GM18507 (cell line): Measurements from ENCODE around the gene CTSH.
"Not testable (repeated sequence)": the region's sequence is repeated elsewhere in the genome, so short reads cannot be mapped to it uniquely, and the experiment has no call there.

ENCODE experiments used
- DNase-seq: peaks from one replicate; pipeline ENCODE4 v3.0.0; 2011; ENCODE audit warnings: low read depth; ENCODE audit not compliant: insufficient read length; ENCODE audit errors: extremely low spot score
- FAIRE-seq: peaks from 2 replicates; lab custom pipeline; 2011; peaks lifted over from hg19 to GRCh38; lab: Jason Lieb, UNC

The CTSH gene

GRCh38 chr15:78872155-78872971 lies 72.5 kb downstream of the CTSH start, which contains the start of gene MORF4L1:
Gene MORF4L1 (plus strand): TSS chr15:78872890. CDS start chr15:78873018, 128 bp downstream.
- peak; percentile 89 for DNase-seq
- peak; percentile 66 for FAIRE-seq

- FAIRE-seq, DNase-seq: not testable (repeated sequence)
These were observed 73.2 kb downstream of the CTSH start for GRCh38 chr15:78871483-78872127.
